ENCODE measurements around the gene MUC5B.
A peak's percentile ranks its signal among the peaks of the same experiment; 100 is the strongest.

MUC5B gene

GRCh38 chr11:1199751-1200610, 22.9 kb upstream of the MUC5B start:
- intact Hi-C loops (cut with DNase I) = loop anchor here (5.0 kb wide), 1 partner anchor 312 kb away; no protein-coding TSS in a partner anchor
- peak in 5 of 42 donors; percentile 5 to 36 (median 11) for DNase-seq

- intact Hi-C loops (cut with DNase I) = loop anchor here (5.0 kb wide), 1 partner anchor 312 kb away; no protein-coding TSS in a partner anchor
- DNase-seq = peak in 3 of 42 donors; percentile 5 to 28 (median 10)
Measured at GRCh38 chr11:1200611-1201191, 22.2 kb upstream of the MUC5B start.

GRCh38 chr11:1201395-1202153, 21.3 kb upstream of the MUC5B start:
- no peak for DNase-seq
- intact Hi-C loops (cut with DNase I) = loop anchor here (5.0 kb wide), 1 partner anchor 311 kb away; no protein-coding TSS in a partner anchor

GRCh38 chr11:1202154-1202775, 20.6 kb upstream of the MUC5B start:
- DNase-seq = peak in 6 of 42 donors; percentile 5 to 40 (median 8)
- intact Hi-C loops (cut with DNase I) = loop anchor here (5.0 kb wide), 1 partner anchor 310 kb away; no protein-coding TSS in a partner anchor

GRCh38 chr11:1202776-1203504, 19.9 kb upstream of the MUC5B start:
- intact Hi-C loops (cut with DNase I) = loop anchor here (5.0 kb wide), 1 partner anchor 309 kb away; no protein-coding TSS in a partner anchor

GRCh38 chr11:1203505-1204271, 19.2 kb upstream of the MUC5B start:
- DNase-seq = peak in 6 of 42 donors; percentile 5 to 33 (median 10)
- intact Hi-C loops (cut with DNase I) = loop anchor here (5.0 kb wide), 1 partner anchor 309 kb away; no protein-coding TSS in a partner anchor

More at GRCh38 chr11:1202776-1203504, 19.9 kb upstream of the MUC5B start:
- DNase-seq = peak; percentile 19 to 82 (median 63)

- DNase-seq = peak in 5 of 42 donors; percentile 4 to 15 (median 6)
- intact Hi-C loops (cut with DNase I) = loop anchor here (5.0 kb wide), 1 partner anchor 308 kb away; no protein-coding TSS in a partner anchor
Measured at GRCh38 chr11:1204381-1205101, 18.3 kb upstream of the MUC5B start.

GRCh38 chr11:1205121-1205986, 17.5 kb upstream of the MUC5B start:
- peak in 4 of 42 donors; percentile 4 to 30 (median 19) for DNase-seq
- intact Hi-C loops (cut with DNase I) = no loop called here

GRCh38 chr11:1205987-1206331, 16.9 kb upstream of the MUC5B start:
- intact Hi-C loops (cut with DNase I) = no loop called here
- peak in 2 of 42 donors; percentile 6 to 37 for DNase-seq

- intact Hi-C loops (cut with DNase I) = no loop called here
- peak in 5 of 42 donors; percentile 1 to 36 (median 10) for DNase-seq
Measured at GRCh38 chr11:1206391-1207271, 16.2 kb upstream of the MUC5B start.

- peak in 4 of 42 donors; percentile 1 to 38 (median 8) for DNase-seq
- intact Hi-C loops (cut with DNase I) = no loop called here
Measured at GRCh38 chr11:1207401-1208143, 15.3 kb upstream of the MUC5B start.

GRCh38 chr11:1208144-1208393, 14.8 kb upstream of the MUC5B start:
- intact Hi-C loops (cut with DNase I) = no loop called here
- DNase-seq = peak in 1 of 42 donors; percentile 4

GRCh38 chr11:1208394-1209261, 14.2 kb upstream of the MUC5B start:
- intact Hi-C loops (cut with DNase I) = no loop called here
- peak in 4 of 42 donors; percentile 1 to 8 (median 5) for DNase-seq
